ENCODE results near the gene BARHL1. TPM values are rescaled to one million over a fixed set of nuclear protein-coding genes. Genes with fewer than 3 reads are reported as not detected.

BARHL1 gene
- not detected for polyA plus RNA-seq (ENCODE audit: insufficient read depth in 1 of 5, insufficient read length in 5 of 5, low replicate concordance in 1 of 5)
- long read RNA-seq, donor 1 = 0 reads
- long read RNA-seq, donor 2 = 0 reads
- long read RNA-seq, donor 3 = 0 reads
- long read RNA-seq, donor 4 = 0 reads
- long read RNA-seq, donor 5 = 0 reads
- long read RNA-seq, donor 6 = 0 reads
- long read RNA-seq, donor 7 = 0 reads
- long read RNA-seq, donor 8 = 0 reads

- DNase-seq = no peak
Observed at GRCh38 chr9:132582276-132582785, at the start of gene BARHL1. TSS of gene BARHL1 (plus strand) at chr9:132582606. CDS start at chr9:132582798, 192 bp downstream.

- DNase-seq = no peak
Observed at GRCh38 chr9:132534832-132535231, 47.6 kb upstream of the BARHL1 start.

- no peak for DNase-seq
Observed at GRCh38 chr9:132536124-132536523, 46.3 kb upstream of the BARHL1 start.

- DNase-seq = no peak
Observed at GRCh38 chr9:132537352-132537751, 45.1 kb upstream of the BARHL1 start.

- peak in 1 of 2 donors; percentile 11 for DNase-seq
Observed at GRCh38 chr9:132538071-132538470, 44.3 kb upstream of the BARHL1 start.

GRCh38 chr9:132539096-132539495 is 43.3 kb upstream of the BARHL1 start:
- DNase-seq = no peak

- DNase-seq = no peak
Observed at GRCh38 chr9:132541051-132541450, 41.4 kb upstream of the BARHL1 start.

- DNase-seq = no peak
Observed at GRCh38 chr9:132541870-132542830, 40.3 kb upstream of the BARHL1 start.

GRCh38 chr9:132543251-132543650 is 39.2 kb upstream of the BARHL1 start:
- no peak for DNase-seq

GRCh38 chr9:132543960-132544359 is 38.4 kb upstream of the BARHL1 start:
- DNase-seq = peak in 1 of 2 donors; percentile 15

- no peak for DNase-seq
Observed at GRCh38 chr9:132545578-132545977, 36.8 kb upstream of the BARHL1 start.

GRCh38 chr9:132546148-132547051 is 36.0 kb upstream of the BARHL1 start:
- peak; percentile 42 to 55 for DNase-seq

GRCh38 chr9:132547052-132547431 is 35.4 kb upstream of the BARHL1 start:
- DNase-seq = no peak

- no peak for DNase-seq
Observed at GRCh38 chr9:132547436-132547835, 35.0 kb upstream of the BARHL1 start.

GRCh38 chr9:132547976-132548730 is 34.3 kb upstream of the BARHL1 start:
- no peak for DNase-seq

GRCh38 chr9:132548751-132549640 is 33.4 kb upstream of the BARHL1 start:
- no peak for DNase-seq

GRCh38 chr9:132551556-132551955 is 30.9 kb upstream of the BARHL1 start:
- DNase-seq = no peak

GRCh38 chr9:132552041-132552440 is 30.4 kb upstream of the BARHL1 start:
- no peak for DNase-seq

GRCh38 chr9:132554755-132555154 is 27.7 kb upstream of the BARHL1 start:
- DNase-seq = no peak

GRCh38 chr9:132555528-132555927 is 26.9 kb upstream of the BARHL1 start:
- no peak for DNase-seq

Measured in right lung (tissue), 10 donors.